ENCODE data around the gene SINHCAF.

GRCh38 chr12:31257784-31258183 is 68.2 kb downstream of the SINHCAF start:
- no peak for TF ChIP-seq CTCF (IDR thresholded peaks at IDR 0.05)
- TF ChIP-seq POLR2AphosphoS5 (IDR thresholded peaks at IDR 0.05; ENCODE audit: insufficient read depth in 1 of 2, low read depth in 1 of 2), result no peak

Measured in vagina (tissue), 2 donors.